NCI-H1092 treated with DMSO at 0.1 percent for 48 hours (cell line): ENCODE measurements around the gene ABCA6.
"Not testable (repeated sequence)": the region's sequence is repeated elsewhere in the genome, so short reads cannot be mapped to it uniquely, and the experiment has no call there.

ENCODE experiments used
- DNase-seq: peaks from one replicate; lab custom pipeline; 2025; lab: John Stamatoyannopoulos, UW

ABCA6 gene, protein sequence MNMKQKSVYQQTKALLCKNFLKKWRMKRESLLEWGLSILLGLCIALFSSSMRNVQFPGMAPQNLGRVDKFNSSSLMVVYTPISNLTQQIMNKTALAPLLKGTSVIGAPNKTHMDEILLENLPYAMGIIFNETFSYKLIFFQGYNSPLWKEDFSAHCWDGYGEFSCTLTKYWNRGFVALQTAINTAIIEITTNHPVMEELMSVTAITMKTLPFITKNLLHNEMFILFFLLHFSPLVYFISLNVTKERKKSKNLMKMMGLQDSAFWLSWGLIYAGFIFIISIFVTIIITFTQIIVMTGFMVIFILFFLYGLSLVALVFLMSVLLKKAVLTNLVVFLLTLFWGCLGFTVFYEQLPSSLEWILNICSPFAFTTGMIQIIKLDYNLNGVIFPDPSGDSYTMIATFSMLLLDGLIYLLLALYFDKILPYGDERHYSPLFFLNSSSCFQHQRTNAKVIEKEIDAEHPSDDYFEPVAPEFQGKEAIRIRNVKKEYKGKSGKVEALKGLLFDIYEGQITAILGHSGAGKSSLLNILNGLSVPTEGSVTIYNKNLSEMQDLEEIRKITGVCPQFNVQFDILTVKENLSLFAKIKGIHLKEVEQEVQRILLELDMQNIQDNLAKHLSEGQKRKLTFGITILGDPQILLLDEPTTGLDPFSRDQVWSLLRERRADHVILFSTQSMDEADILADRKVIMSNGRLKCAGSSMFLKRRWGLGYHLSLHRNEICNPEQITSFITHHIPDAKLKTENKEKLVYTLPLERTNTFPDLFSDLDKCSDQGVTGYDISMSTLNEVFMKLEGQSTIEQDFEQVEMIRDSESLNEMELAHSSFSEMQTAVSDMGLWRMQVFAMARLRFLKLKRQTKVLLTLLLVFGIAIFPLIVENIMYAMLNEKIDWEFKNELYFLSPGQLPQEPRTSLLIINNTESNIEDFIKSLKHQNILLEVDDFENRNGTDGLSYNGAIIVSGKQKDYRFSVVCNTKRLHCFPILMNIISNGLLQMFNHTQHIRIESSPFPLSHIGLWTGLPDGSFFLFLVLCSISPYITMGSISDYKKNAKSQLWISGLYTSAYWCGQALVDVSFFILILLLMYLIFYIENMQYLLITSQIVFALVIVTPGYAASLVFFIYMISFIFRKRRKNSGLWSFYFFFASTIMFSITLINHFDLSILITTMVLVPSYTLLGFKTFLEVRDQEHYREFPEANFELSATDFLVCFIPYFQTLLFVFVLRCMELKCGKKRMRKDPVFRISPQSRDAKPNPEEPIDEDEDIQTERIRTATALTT (N-terminal part only)

GRCh38 chr17:69141431-69142174, at the start of gene ABCA6:
Gene ABCA6, minus strand, starts transcription at chr17:69141895. Its CDS starts 1,192 bp downstream, at chr17:69140703.
- no peak for DNase-seq

DNA sequence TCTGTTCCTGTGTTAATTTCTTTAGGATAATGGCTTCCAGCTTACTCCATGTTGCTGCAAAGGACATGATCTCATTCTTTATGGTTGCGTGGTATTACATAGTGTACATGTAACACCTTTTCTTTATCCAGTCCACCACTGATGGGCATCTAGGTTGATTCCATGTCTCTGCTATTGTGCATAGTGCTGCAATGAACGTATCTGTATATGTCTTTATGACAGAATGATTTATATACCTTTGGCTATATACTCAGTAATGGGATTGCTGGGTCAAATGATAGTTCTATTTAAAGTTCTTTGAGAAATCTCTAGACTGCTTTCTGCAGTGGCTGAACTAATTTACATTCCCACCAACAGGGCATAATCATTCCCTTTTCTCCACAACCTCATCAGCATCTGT, 47.1 kb upstream of the ABCA6 start:
- no peak for DNase-seq

DNA sequence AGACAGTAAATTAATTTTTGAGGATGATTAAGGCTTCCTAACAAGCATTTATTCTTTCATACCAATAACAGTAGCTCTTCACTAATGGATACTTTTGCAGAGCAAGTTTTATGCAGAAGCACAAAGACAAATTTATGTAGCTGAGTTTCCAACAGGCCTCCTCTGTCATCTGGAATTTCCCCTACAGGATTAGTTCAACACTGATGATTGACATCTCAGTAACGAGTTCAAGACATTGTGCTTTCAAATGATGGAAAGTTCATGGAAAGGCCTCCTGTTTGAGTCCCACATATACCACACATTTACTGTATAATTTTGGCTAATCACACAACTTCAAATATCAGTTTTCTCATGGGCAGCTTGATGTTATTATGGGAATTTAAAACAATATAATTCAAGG, 46.4 kb upstream of the ABCA6 start:
- no peak for DNase-seq

GRCh38 chr17:69187294-69187693, 45.6 kb upstream of the ABCA6 start:
- DNase-seq, result no peak

DNA sequence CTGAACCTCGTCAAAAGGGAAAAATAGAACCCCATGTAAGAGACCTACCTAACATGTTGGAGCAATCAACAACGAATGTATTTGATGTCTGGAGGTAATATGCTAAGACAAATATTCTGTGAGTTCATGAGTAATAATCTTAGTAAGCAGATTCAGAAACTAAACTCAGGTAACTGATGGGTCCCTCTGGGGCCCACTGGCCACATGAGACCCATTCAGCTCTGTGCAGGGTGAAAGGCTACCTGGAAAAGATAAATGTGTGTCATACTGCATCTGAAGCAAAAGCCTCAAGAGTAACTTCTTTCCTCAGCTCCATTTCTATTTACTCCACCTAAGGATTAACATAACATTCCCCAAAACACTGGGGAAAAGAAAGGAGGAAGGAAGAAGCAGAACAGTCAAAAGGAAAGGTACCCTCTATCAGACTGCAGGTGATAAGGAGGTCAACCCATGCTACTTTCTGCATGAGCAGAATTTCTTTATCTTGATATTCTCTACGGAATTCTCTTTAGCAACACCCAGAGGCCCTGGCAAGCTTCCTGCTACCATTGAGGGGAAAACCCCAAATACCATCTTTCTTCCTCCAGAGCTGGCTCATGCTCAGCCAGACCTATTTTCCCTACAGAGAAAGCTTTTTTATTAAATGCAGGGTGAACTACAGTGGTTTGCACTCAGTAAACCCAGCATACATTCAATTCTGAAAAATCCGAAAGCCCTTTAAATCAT, 37.7 kb upstream of the ABCA6 start:
- DNase-seq, result no peak

GRCh38 chr17:69176457-69176795, 34.7 kb upstream of the ABCA6 start:
- DNase-seq, result no peak

- no peak for DNase-seq
These were observed 34.1 kb upstream of the ABCA6 start for GRCh38 chr17:69175625-69176456.

- DNase-seq, result no peak
These were observed 33.5 kb upstream of the ABCA6 start for GRCh38 chr17:69175262-69175624.

- no peak for DNase-seq
These were observed 31.4 kb upstream of the ABCA6 start for GRCh38 chr17:69173118-69173517.

DNA sequence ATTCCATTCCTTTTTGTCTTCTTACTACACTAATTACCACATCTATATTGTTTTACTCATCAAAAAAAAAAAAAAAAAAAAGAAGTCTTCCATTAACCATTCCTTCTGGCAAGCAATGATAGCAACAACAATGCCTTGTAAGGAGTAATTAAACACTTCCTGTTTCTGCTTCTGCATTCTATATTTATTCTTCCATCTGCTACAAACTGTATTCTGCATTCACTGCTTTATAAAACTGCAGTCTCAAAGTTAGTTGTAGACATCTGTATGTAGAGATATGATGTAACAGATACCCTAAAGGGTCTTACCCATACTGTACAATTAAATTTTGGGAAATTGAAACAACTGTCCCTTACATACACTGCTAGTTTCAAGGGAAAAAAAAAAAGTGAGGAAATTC, 28.7 kb upstream of the ABCA6 start:
- no peak for DNase-seq

DNA sequence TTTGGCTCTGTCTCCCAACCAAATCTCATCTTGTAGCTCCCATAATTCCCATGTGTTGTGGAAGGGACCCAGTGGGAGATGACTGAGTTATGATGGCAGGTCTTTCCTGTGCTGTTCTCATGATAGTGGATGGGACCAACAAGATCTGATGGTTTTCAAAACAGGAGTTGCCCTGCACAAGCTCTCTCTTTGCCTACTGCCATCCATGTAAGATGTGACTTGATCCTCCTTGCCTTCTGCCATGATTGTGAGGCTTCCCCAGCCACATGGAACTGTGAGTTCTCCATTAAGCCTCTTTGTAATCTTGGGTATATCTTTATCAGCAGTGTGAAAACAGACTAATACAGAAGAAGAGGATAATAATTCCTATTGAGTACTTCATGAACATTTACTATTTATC, 26.9 kb upstream of the ABCA6 start:
- not testable (repeated sequence) for DNase-seq

- no peak for DNase-seq
These were observed 25.3 kb upstream of the ABCA6 start for GRCh38 chr17:69166957-69167356.

DNA sequence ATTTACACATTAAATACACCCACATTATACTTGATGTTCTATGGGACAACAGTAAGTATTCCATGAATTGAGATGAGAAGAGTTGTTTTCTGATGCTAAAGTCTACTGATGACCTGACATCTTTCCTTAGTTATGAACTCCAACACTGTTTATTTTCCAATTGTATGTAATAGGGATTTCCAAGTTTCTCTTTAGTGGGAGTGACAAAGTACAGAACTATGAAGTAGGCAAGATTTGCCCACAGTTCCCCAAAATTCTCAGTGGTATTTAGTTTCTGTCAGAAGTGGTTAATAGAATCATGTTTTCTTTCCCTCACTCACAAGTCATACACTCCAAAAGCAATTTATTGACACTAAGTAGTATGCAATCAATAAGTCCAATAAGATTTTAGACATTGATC, 22.5 kb upstream of the ABCA6 start:
- DNase-seq, result no peak

DNA sequence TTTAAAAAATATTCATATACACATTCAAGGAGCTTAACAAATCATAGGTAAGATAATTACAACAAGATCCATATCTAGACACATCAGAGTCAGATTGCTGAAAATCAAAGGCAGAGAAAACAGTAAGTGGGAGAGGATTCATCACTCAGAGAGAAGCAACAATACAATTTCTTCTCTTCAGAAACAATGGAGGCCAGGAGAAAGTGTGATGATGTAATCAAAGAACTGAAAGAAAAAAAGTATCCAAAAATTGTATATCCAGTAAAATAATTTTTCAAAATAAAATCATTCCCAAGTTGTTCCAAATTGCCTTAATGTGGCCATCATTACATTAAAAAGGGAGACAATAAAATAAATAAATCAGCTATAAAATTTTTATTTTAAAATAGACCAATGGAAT, 17.7 kb upstream of the ABCA6 start:
- no peak for DNase-seq

- no peak for DNase-seq
These were observed 12.6 kb upstream of the ABCA6 start for GRCh38 chr17:69154267-69154666.

- DNase-seq, result no peak
These were observed 8.6 kb upstream of the ABCA6 start for GRCh38 chr17:69150333-69150732.

DNA sequence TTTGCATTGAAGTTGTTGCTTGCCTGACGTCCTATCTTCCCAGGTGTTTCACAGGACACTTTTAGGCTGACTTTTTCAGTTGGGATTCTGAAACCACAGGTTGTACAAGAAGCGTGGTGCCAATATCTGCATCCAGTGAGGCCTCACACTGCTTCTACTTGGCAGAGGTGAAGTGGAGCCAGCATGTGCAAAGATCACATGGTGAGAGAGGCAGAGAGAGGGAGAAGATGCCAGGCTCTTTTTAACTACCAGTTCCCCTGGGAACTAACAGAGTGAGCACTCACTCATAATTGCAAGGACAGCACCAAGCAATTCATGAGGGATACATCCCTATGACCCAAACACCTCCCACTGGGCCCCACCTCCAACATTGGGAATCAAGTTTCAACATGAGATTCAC, 5.8 kb upstream of the ABCA6 start:
- DNase-seq, result no peak

- DNase-seq, result no peak
These were observed 2.9 kb upstream of the ABCA6 start for GRCh38 chr17:69144331-69145255.

DNA sequence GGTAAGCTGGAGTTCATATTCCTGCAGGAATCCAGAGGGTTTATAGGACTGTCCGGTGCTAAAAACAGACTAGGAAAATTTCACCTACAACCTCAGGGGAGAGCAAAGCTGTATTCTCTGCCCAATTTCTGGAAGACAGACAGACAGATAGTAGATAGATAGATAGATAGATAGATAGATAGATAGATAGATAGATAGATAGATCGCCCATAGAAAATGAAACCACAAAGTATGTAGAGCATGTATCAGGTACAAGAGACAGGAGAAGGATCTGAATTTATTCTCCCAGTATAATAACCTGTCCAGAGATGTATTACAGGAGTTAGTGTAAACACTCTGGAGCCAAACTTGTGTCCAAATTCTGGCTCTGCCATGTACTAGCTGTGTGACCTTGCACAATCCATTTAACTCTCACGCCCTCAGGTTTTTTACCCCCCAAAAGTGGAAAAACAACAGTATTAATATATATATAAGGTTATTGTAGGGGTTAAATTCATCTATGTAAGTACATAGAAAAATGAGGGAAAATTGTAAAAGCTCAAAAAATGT, 2.1 kb upstream of the ABCA6 start:
- no peak for DNase-seq
